ENCODE data around the gene MTCL3.

DNA sequence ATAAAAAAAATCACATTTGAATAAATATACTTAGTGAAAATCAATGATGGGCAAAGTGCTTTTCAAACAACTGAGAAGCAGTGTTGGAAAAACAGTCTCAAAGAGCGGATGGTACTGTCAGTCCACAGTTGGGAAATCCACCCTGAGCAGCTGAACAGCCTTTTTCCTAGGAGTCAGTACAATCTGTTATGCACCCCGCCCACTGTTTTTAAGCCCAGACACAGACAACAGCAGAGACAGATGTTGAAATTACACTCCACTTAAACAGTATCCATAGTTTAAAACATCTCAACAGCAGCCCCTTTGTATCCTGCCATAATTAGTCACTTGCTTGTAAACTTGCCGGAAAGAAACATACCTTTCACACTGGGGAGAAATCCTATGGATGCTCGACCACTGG, 60.3 kb downstream of the MTCL3 start:
- TF ChIP-seq, protein P1, sequence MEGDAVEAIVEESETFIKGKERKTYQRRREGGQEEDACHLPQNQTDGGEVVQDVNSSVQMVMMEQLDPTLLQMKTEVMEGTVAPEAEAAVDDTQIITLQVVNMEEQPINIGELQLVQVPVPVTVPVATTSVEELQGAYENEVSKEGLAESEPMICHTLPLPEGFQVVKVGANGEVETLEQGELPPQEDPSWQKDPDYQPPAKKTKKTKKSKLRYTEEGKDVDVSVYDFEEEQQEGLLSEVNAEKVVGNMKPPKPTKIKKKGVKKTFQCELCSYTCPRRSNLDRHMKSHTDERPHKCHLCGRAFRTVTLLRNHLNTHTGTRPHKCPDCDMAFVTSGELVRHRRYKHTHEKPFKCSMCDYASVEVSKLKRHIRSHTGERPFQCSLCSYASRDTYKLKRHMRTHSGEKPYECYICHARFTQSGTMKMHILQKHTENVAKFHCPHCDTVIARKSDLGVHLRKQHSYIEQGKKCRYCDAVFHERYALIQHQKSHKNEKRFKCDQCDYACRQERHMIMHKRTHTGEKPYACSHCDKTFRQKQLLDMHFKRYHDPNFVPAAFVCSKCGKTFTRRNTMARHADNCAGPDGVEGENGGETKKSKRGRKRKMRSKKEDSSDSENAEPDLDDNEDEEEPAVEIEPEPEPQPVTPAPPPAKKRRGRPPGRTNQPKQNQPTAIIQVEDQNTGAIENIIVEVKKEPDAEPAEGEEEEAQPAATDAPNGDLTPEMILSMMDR (IDR thresholded peaks at IDR 0.05), result no peak
- TF ChIP-seq POLR2AphosphoS5 (IDR thresholded peaks at IDR 0.05), result no peak

Data from suprapubic skin (tissue), 3 donors.